Activated CD4-positive, alpha-beta T cell treated with anti-CD3 and anti-CD28 coated beads, Interleukin-2, amount 10 ng/mL, durations not matched to agents 7 days and 5 days (primary cell): ENCODE results near the gene POU3F2. TPM values are rescaled to one million over a fixed set of nuclear protein-coding genes. Genes with fewer than 3 reads are reported as not detected.
A peak's percentile ranks its signal among the peaks of the same experiment; 100 is the strongest.

Source experiments
- CTCF ChIA-PET: fragments of 350-600 bp; sonication (Branson Sonifier 250); formaldehyde crosslinking; loops from one replicate; lab custom pipeline; 2021; ENCODE audit warnings: antibody characterized with exemption; lab: Charles Lee
- POLR2A ChIA-PET: fragments of 350-600 bp; sonication (Branson Sonifier 250); formaldehyde crosslinking; loops from one replicate; lab custom pipeline; 2021; ENCODE audit warnings: antibody characterized with exemption; lab: Charles Lee
- DNase-seq: peaks from one replicate; pipeline ENCODE4 v3.0.0-alpha.2; 2020
- H3K27ac Mint-ChIP-seq: one replicate; pipeline ENCODE4 v1.8.0; 2021; ENCODE audit warnings: mild to moderate bottlenecking, moderate library complexity, mixed read lengths
- H3K27me3 Mint-ChIP-seq: one replicate; pipeline ENCODE4 v1.8.0; 2021; ENCODE audit warnings: mixed read lengths
- H3K36me3 Mint-ChIP-seq: one replicate; pipeline ENCODE4 v1.8.0; 2021; ENCODE audit warnings: low read depth, mixed read lengths
- H3K4me1 Mint-ChIP-seq: one replicate; pipeline ENCODE4 v1.8.0; 2021; ENCODE audit warnings: mixed read lengths
- H3K4me3 Mint-ChIP-seq: one replicate; pipeline ENCODE4 v1.8.0; 2021; ENCODE audit warnings: mild to moderate bottlenecking, moderate library complexity, mixed read lengths
- H3K9me3 Mint-ChIP-seq: one replicate; pipeline ENCODE4 v1.8.0; 2021; ENCODE audit warnings: mixed read lengths
- total RNA-seq, 2 experiments: library from RNA; stranded (reverse); gene quantifications; one replicate each; pipeline ENCODE4 v1.2.3, GENCODE V29; 2021

Gene POU3F2
- total RNA-seq, 2 experiments from 2014 or later = not detected

DNA sequence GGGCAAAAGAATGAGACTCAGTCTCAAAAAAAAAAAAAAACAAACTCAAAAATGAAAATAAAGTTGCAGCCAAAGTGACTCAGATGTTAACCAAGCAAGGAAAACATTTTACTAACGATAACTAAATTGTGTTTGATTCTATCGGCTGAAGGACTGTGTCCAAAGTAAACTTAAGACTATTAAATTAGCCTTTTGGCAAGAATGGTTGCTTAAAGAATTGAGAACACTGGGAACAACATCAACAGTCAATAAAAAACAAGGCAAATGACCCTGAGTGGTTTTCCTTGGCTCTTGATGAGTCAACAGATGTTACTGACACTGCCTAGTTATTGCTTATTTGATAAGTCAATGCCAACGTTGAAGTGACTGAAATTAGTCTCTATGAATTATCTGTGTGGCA, 36.7 kb downstream of the POU3F2 start:
- DNase-seq = no peak
- Mint-ChIP-seq H3K27me3 (no peaks in the 10 kb centered on the region), H3K27ac (no peak overlapping the region), H3K36me3 (peaks cover 8% of the 10 kb centered on the region), H3K4me3 (no peak overlapping the region), H3K9me3 (peaks cover 2% of the 10 kb centered on the region), H3K4me1 (no peaks in the 10 kb centered on the region)
- ChIA-PET POLR2A (no interaction called here), CTCF (no interaction called here)

- POLR2A ChIA-PET = no interaction called here
- CTCF ChIA-PET = interaction anchor here (0.7 kb wide), 1 partner anchor 14 kb away, joined by 3 read pairs; no protein-coding TSS in a partner anchor
- Mint-ChIP-seq H3K9me3 (no peaks in the 10 kb centered on the region), H3K27me3 (no peaks in the 10 kb centered on the region), H3K4me3 (no peak overlapping the region), H3K36me3 (peaks cover 5% of the 10 kb centered on the region), H3K4me1 (no peaks in the 10 kb centered on the region), H3K27ac (no peak overlapping the region)
- DNase-seq = no peak
These were observed 37.4 kb downstream of the POU3F2 start for GRCh38 chr6:98871821-98872220.

- no peaks in the 10 kb centered on the region for H3K9me3 Mint-ChIP-seq
- peaks cover 4% of the 10 kb centered on the region for H3K4me1 Mint-ChIP-seq
- ChIA-PET CTCF (interaction anchor here (1.0 kb wide), 1 partner anchor 9 kb away, joined by 4 read pairs; no protein-coding TSS in a partner anchor), POLR2A (no interaction called here)
- no peak overlapping the region for H3K4me3 Mint-ChIP-seq
- H3K27me3 Mint-ChIP-seq = no peaks in the 10 kb centered on the region
- H3K27ac Mint-ChIP-seq = no peak overlapping the region
- peaks cover 8% of the 10 kb centered on the region for H3K36me3 Mint-ChIP-seq
- DNase-seq = no peak
These were observed 41.0 kb downstream of the POU3F2 start for GRCh38 chr6:98875375-98875774.

- no peak overlapping the region for H3K4me3 Mint-ChIP-seq
- H3K27ac Mint-ChIP-seq = no peak overlapping the region
- no peaks in the 10 kb centered on the region for H3K9me3 Mint-ChIP-seq
- H3K4me1 Mint-ChIP-seq = peaks cover 10% of the 10 kb centered on the region
- DNase-seq = no peak
- ChIA-PET CTCF (no interaction called here), POLR2A (no interaction called here)
- no peaks in the 10 kb centered on the region for H3K27me3 Mint-ChIP-seq
- peaks cover 7% of the 10 kb centered on the region for H3K36me3 Mint-ChIP-seq
These were observed 42.9 kb downstream of the POU3F2 start for GRCh38 chr6:98877250-98877649.

GRCh38 chr6:98880486-98880885, 46.1 kb downstream of the POU3F2 start:
- CTCF ChIA-PET = no interaction called here
- H3K9me3 Mint-ChIP-seq = no peaks in the 10 kb centered on the region
- peak overlapping the region; percentile 16 for H3K27ac Mint-ChIP-seq

GRCh38 chr6:98885330-98885729, 51.0 kb downstream of the POU3F2 start:
- no peak overlapping the region for H3K4me3 Mint-ChIP-seq
- CTCF ChIA-PET = interaction anchor here (1.3 to 1.6 kb wide), 2 partner anchors 10 to 14 kb away, joined by 3 to 4 read pairs; no protein-coding TSS in a partner anchor
- H3K9me3 Mint-ChIP-seq = no peaks in the 10 kb centered on the region
- POLR2A ChIA-PET = no interaction called here
- H3K27ac Mint-ChIP-seq = no peak overlapping the region
- H3K36me3 Mint-ChIP-seq = peaks cover 14% of the 10 kb centered on the region
- peaks cover 7% of the 10 kb centered on the region for H3K4me1 Mint-ChIP-seq
- DNase-seq = no peak
- H3K27me3 Mint-ChIP-seq = no peaks in the 10 kb centered on the region

More at GRCh38 chr6:98880486-98880885, 46.1 kb downstream of the POU3F2 start:
- H3K27me3 Mint-ChIP-seq = no peaks in the 10 kb centered on the region
- POLR2A ChIA-PET = no interaction called here
- peak; percentile 12 for DNase-seq
- H3K36me3 Mint-ChIP-seq = peaks cover 12% of the 10 kb centered on the region
- peaks cover 10% of the 10 kb centered on the region for H3K4me1 Mint-ChIP-seq
- H3K4me3 Mint-ChIP-seq = no peak overlapping the region

- peaks cover 10% of the 10 kb centered on the region for H3K36me3 Mint-ChIP-seq
- H3K4me1 Mint-ChIP-seq = no peaks in the 10 kb centered on the region
- no peak for DNase-seq
- CTCF ChIA-PET = no interaction called here
- no peaks in the 10 kb centered on the region for H3K9me3 Mint-ChIP-seq
- no peak overlapping the region for H3K4me3 Mint-ChIP-seq
- H3K27ac Mint-ChIP-seq = no peak overlapping the region
- POLR2A ChIA-PET = no interaction called here
- H3K27me3 Mint-ChIP-seq = no peaks in the 10 kb centered on the region
These were observed 53.3 kb downstream of the POU3F2 start for GRCh38 chr6:98887650-98888049.

Other genes starting within 250 kb of the POU3F2 start
- gene FBXL4, start 113.4 kb downstream of the POU3F2 start, total RNA-seq = 10 to 100 TPM; 11.2 to 12.6 TPM